Loucy (cell line): ENCODE results near the gene CGB8.
A peak's percentile ranks its signal among the peaks of the same experiment; 100 is the strongest.
"Not testable (repeated sequence)": the region's sequence is repeated elsewhere in the genome, so short reads cannot be mapped to it uniquely, and the experiment has no call there.

Source experiments
- H2AFZ ChIP-seq: fragments of 200-600 bp; sonication (generic); 2 replicates; pipeline ENCODE4 v1.6.0; 2016; ENCODE audit warnings: antibody characterized with exemption, mild to moderate bottlenecking, low read length, moderate library complexity
- H3F3A ChIP-seq: fragments of 200-600 bp; 2 replicates; pipeline ENCODE4 v1.6.0; 2016; ENCODE audit warnings: antibody characterized with exemption, low read depth, mild to moderate bottlenecking
- H3K27me3 ChIP-seq: fragments of 200-600 bp; sonication (generic); 2 replicates; pipeline ENCODE4 v1.6.1; 2014; ENCODE audit warnings: low read length, mild to moderate bottlenecking; ENCODE audit not compliant: insufficient read depth, poor library complexity, severe bottlenecking
- H3K36me3 ChIP-seq: fragments of 200-600 bp; sonication (generic); 2 replicates; pipeline ENCODE4 v1.6.1; 2016; ENCODE audit warnings: low read length; ENCODE audit not compliant: insufficient read depth
- H3K4me1 ChIP-seq: fragments of 200-600 bp; sonication (generic); 2 replicates; pipeline ENCODE4 v1.5.1; 2014; ENCODE audit warnings: low read length, mild to moderate bottlenecking; ENCODE audit not compliant: insufficient read depth, poor library complexity, severe bottlenecking
- H3K4me2 ChIP-seq: fragments of 200-600 bp; sonication (generic); 2 replicates; pipeline ENCODE4 v1.6.0; 2014; ENCODE audit warnings: antibody characterized with exemption, low read length, low read depth, mild to moderate bottlenecking; ENCODE audit not compliant: poor library complexity, severe bottlenecking
- H3K4me3 ChIP-seq: fragments of 200-600 bp; sonication (generic); 2 replicates; pipeline ENCODE4 v1.5.1; 2014; ENCODE audit warnings: low read length, mild to moderate bottlenecking, mixed read lengths; ENCODE audit not compliant: poor library complexity, severe bottlenecking
- H3K79me2 ChIP-seq: fragments of 200-600 bp; sonication (generic); 2 replicates; pipeline ENCODE4 v1.6.1; 2014; ENCODE audit warnings: low read length; ENCODE audit not compliant: insufficient read depth
- H3K9ac ChIP-seq: fragments of 200-600 bp; sonication (generic); 2 replicates; pipeline ENCODE4 v1.6.0; 2014; ENCODE audit warnings: mild to moderate bottlenecking, low read depth, low read length, moderate library complexity; ENCODE audit not compliant: poor library complexity, severe bottlenecking
- H3K9me2 ChIP-seq: fragments of 200-600 bp; sonication (generic); replicated peaks from 2 replicates; pipeline ENCODE4 v1.6.1; 2016; ENCODE audit warnings: low read depth, low read length, mixed read lengths
- H3K9me3 ChIP-seq: fragments of 200-600 bp; sonication (generic); 2 replicates; pipeline ENCODE4 v1.6.1; 2014; ENCODE audit warnings: mild to moderate bottlenecking, antibody characterized with exemption, low read length, low read depth; ENCODE audit not compliant: insufficient read depth
- H4K20me1 ChIP-seq: fragments of 200-600 bp; sonication (generic); 2 replicates; pipeline ENCODE4 v1.6.0; 2014; ENCODE audit warnings: antibody characterized with exemption, low read length, mild to moderate bottlenecking; ENCODE audit not compliant: insufficient read depth, poor library complexity, severe bottlenecking
- CTCF ChIP-seq: fragments of 200-600 bp; sonication (generic); conservative IDR thresholded peaks from 2 replicates; pipeline ENCODE4 v1.5.1; 2014; ENCODE audit warnings: mild to moderate bottlenecking, antibody characterized with exemption, low read length
- EZH2phosphoT487 ChIP-seq: fragments of 200-600 bp; IDR thresholded peaks from 2 replicates; pipeline ENCODE4 v1.6.1; 2018; ENCODE audit warnings: antibody characterized with exemption, mild to moderate bottlenecking, moderate library complexity, borderline replicate concordance

Gene CGB8

GRCh38 chr19:49020342-49020741 lies 28.6 kb downstream of the CGB8 start:
- Histone ChIP-seq H3K36me3 (peaks cover 9% of the 10 kb centered on the region; the same call in 1 of the 2 replicates), H3K9me2 (no peaks in the 10 kb centered on the region), H3K9me3 (no peaks in the 10 kb centered on the region), H4K20me1 (no peaks in the 10 kb centered on the region), H3F3A (no peaks in the 10 kb centered on the region), H3K79me2 (no peaks in the 10 kb centered on the region), H3K9ac (no peak overlapping the region), H3K4me2 (peak overlapping the region; percentile 18), H3K27me3 (no peaks in the 10 kb centered on the region), H3K4me3 (no peak overlapping the region), H2AFZ (no peak overlapping the region), H3K4me1 (peaks cover 7% of the 10 kb centered on the region)
- TF ChIP-seq EZH2phosphoT487 (no peak), CTCF (no peak)

GRCh38 chr19:49019242-49019932 lies 29.5 kb downstream of the CGB8 start:
- Histone ChIP-seq H3K4me1 (peaks cover 7% of the 10 kb centered on the region), H3K4me2 (no peak overlapping the region), H3K9me2 (no peaks in the 10 kb centered on the region), H3K36me3 (peaks cover 18% of the 10 kb centered on the region; the same call in 1 of the 2 replicates), H2AFZ (no peak overlapping the region), H4K20me1 (no peaks in the 10 kb centered on the region), H3K27me3 (no peaks in the 10 kb centered on the region), H3K79me2 (no peaks in the 10 kb centered on the region), H3K9me3 (no peaks in the 10 kb centered on the region), H3K9ac (no peak overlapping the region), H3F3A (no peaks in the 10 kb centered on the region), H3K4me3 (no peak overlapping the region)
- no peak; the same call in 1 of the 2 replicates for TF ChIP-seq CTCF
- no peak for TF ChIP-seq EZH2phosphoT487

- H3K79me2 ChIP-seq, H3K9me3 ChIP-seq, H3K9ac ChIP-seq, H3K9me2 ChIP-seq, H3F3A ChIP-seq, H3K4me3 ChIP-seq, H3K4me2 ChIP-seq, H3K4me1 ChIP-seq, H2AFZ ChIP-seq, H3K27me3 ChIP-seq, H4K20me1 ChIP-seq: not testable (repeated sequence)
- H3K36me3 ChIP-seq = peaks cover 20% of the 10 kb centered on the region; the same call in 1 of the 2 replicates
Measured at GRCh38 chr19:49018388-49019241, 30.3 kb downstream of the CGB8 start.
